Esophagus (tissue), 2 donors: ENCODE results near the gene SREK1. TPM values are rescaled to one million over a fixed set of nuclear protein-coding genes. Genes with fewer than 3 reads are reported as not detected.
"Not testable (repeated sequence)": the region's sequence is repeated elsewhere in the genome, so short reads cannot be mapped to it uniquely, and the experiment has no call there.

Experiments used
- H3K27ac ChIP-seq, 2 donors: one replicate each; pipeline ENCODE4 v1.5.1; 2013; ENCODE audit warnings: low read depth in 2 of 2, mild to moderate bottlenecking in 2 of 2, inconsistent platforms in 1 of 2, low read length in 1 of 2, moderate library complexity in 1 of 2
- H3K27me3 ChIP-seq, 2 donors: one replicate each; pipeline ENCODE4 v1.6.1; 2013; ENCODE audit warnings: low read length in 2 of 2, control low read depth in 1 of 2, mild to moderate bottlenecking in 1 of 2; ENCODE audit not compliant: insufficient read depth in 2 of 2, control insufficient read depth in 1 of 2
- H3K36me3 ChIP-seq, 2 donors: one replicate each; pipeline ENCODE4 v1.6.1; 2013; ENCODE audit warnings: low read length in 1 of 2; ENCODE audit not compliant: control insufficient read depth in 2 of 2, insufficient read depth in 2 of 2
- H3K4me1 ChIP-seq, 2 donors: one replicate each; pipeline ENCODE4 v1.6.1; 2013; ENCODE audit warnings: low read length in 1 of 2; ENCODE audit not compliant: control insufficient read depth in 2 of 2, insufficient read depth in 2 of 2
- H3K4me3 ChIP-seq, 2 donors: one replicate each; pipeline ENCODE4 v1.5.1; 2013; ENCODE audit warnings: low read length in 2 of 2, mild to moderate bottlenecking in 2 of 2, low read depth in 1 of 2, moderate library complexity in 1 of 2
- H3K9me3 ChIP-seq, 2 donors: one replicate each; pipeline ENCODE4 v1.6.1; 2013; ENCODE audit warnings: mild to moderate bottlenecking in 2 of 2, low read depth in 1 of 2, low read length in 1 of 2, moderate library complexity in 1 of 2; ENCODE audit not compliant: control insufficient read depth in 2 of 2, insufficient read depth in 1 of 2
- WGBS, 2 donors: extraction: QIAGEN DNeasy Blood & Tissue Kit; methylation state at CpG; one replicate each; pipeline ENCODE4 v1.1.7; 2013; 5-methylcytosine and 5-hydroxymethylcytosine counted together
- polyA plus RNA-seq, 2 donors: library from polyadenylated mRNA; stranded (reverse); fragments of 200-250 nt; gene quantifications; one replicate each; pipeline ENCODE4 v1.2.3, GENCODE V29; 2013
- donor health status: healthy with polysubstance abuse.
- donor health status: Bipolar disorder and iron deficiency.

The SREK1 gene
- polyA plus RNA-seq, 2 donors, result 17.6 to 41.8 TPM

DNA sequence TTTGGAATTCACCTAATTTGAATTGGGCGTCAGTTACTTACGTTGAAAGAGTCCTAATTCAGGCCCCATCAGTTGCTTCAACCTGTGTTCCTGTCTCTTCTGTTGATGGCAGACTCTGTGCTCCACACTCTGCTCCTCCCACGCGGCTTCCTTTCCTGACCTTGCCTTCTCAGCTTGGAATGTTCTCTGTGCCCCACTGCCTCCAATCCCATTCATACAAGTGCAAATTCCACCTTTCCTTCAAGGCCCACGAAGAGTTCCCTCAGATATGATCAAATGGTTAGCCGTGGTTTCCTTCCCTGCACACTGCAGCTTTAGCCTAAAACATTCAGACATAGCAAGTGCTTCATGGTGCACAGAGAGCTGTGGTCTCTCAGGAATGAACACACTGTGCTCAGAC lies 65.7 kb downstream of the SREK1 start:
- H3K36me3 ChIP-seq, result no peaks in the 10 kb centered on the region
- WGBS, 2 donors, result 72 to 73% methylated on average over 6 of the region's 6 CpGs
- no peak overlapping the region for H3K27ac ChIP-seq

DNA sequence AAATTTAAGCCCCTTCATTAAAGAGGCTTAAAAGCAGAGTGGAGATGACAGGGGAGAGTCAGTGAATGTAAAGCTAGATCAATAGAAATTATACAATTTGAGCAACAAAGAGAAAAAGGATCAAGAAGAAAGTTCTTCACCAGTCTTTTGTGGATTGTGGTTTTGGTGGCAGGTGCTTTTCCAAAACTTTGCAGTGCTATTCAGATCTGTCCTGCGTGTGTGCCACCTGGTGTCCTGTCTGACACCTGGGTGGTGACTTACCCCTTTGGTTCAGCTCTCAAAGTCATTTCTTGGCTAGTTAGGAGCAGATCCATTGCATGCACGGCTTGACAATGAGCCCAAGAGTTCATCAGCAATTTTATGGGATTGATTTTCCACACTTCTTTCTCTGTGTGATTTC lies 69.4 kb downstream of the SREK1 start:
- 71 to 85% methylated on average over 2 of the region's 2 CpGs for WGBS, 2 donors
- no peak overlapping the region for H3K4me3 ChIP-seq
- no peaks in the 10 kb centered on the region for H3K36me3 ChIP-seq
- H3K27me3 ChIP-seq, result no peaks in the 10 kb centered on the region
- no peak overlapping the region for H3K27ac ChIP-seq
- H3K4me1 ChIP-seq, result peaks cover 0 to 7% of the 10 kb centered on the region in 2 donors
- H3K9me3 ChIP-seq, result no peaks in the 10 kb centered on the region

More for the DNA sequence above, 65.7 kb downstream of the SREK1 start:
- Histone ChIP-seq H3K4me1 (peaks cover 0 to 12% of the 10 kb centered on the region in 2 donors), H3K27me3 (no peaks in the 10 kb centered on the region), H3K4me3 (no peak overlapping the region), H3K9me3 (no peaks in the 10 kb centered on the region)

DNA sequence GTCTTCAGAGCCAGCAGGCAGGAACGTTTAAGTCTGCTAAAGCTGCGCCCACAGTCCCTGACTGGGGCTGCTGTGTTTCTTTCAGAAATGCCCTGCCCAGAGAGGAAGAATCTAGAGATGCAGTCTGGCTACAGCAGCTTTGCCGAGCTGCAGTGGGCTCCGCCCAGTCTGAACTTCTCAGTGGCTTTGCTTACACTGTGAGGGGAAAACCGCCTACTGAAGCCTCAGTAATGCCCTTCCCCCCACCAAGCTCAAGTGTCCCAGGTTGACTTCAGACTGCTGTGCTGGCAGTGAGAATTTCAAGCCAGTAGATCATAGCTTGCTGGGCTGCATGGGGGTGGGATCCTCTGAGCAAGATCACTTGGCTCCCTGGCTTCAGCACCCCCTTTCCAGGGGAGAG lies 78.4 kb downstream of the SREK1 start:
- Histone ChIP-seq H3K27ac (peak overlapping the region in 1 of 2 donors; percentile 11), H3K9me3 (no peaks in the 10 kb centered on the region), H3K4me3 (no peak overlapping the region), H3K36me3 (no peaks in the 10 kb centered on the region), H3K27me3 (no peaks in the 10 kb centered on the region), H3K4me1 (peaks cover 0 to 5% of the 10 kb centered on the region in 2 donors)
- WGBS, 2 donors, result 65 to 73% methylated on average over 5 of the region's 5 CpGs

DNA sequence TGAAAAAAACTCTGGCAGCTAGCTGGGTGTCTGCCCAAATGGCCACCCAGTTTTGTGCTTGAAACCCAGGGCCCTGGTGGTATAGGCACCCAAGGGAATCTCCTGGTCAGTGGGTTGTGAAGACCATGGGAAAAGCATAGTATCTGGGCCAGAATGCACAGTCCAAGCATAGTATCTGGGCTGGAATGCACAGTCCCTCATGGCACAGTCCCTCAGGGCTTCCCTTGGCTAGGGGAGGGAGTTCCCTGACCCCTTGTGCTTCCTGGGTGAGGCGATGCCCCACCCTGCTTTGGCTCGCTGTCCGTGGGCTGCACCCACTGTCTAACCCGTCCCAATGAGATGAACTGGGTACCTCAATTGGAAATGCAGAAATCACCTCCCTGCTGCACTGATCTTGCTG lies 78.8 kb downstream of the SREK1 start:
- WGBS, 2 donors, result 60 to 82% methylated on average over 4 of the region's 4 CpGs
- H3K9me3 ChIP-seq, H3K36me3 ChIP-seq, H3K4me1 ChIP-seq, H3K27me3 ChIP-seq, H3K27ac ChIP-seq, H3K4me3 ChIP-seq: not testable (repeated sequence)

DNA sequence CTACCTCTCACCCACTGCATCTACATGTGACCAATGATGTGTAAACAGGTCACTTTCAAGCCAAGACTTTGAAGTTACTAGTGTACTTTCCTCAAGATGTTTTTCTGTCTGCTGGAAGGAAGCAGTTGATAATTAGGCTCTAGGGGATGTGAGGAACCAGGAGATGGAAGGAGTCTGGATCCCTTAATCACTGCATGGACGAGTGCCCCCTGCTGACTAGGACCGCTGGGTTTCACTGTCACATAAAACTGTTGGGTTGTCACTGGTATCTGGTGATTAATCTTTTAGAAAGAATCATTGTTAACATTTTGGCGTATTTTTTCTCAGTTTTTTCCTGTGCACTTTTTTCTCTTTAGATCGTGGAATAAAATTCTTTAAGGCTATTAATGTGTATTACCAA lies 79.5 kb downstream of the SREK1 start:
- Histone ChIP-seq H3K4me3 (no peak overlapping the region), H3K9me3 (no peaks in the 10 kb centered on the region), H3K4me1 (peaks cover 0 to 5% of the 10 kb centered on the region in 2 donors), H3K27ac (no peak overlapping the region), H3K36me3 (no peaks in the 10 kb centered on the region), H3K27me3 (no peaks in the 10 kb centered on the region)
- 61 to 65% methylated on average over 4 of the region's 4 CpGs for WGBS, 2 donors

DNA sequence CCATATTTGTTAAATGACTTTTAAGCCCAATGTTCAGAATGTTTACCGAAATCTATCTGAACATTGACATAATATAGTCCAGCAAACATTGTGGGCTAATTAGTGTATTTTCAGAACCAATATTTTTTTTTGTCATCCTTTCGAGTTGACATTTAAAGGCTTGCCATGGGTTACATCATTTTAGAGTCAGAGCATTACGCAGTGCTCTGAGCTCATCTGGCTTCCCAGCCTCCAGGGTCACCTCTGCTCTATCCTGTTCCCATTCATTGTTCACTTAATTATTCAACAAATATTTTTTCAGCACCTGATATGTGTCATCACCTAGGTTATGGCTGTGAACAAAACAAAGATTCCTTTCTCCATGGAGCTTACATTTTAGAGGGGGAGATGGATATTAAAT lies 80.2 kb downstream of the SREK1 start:
- no peak overlapping the region for H3K27ac ChIP-seq
- H3K27me3 ChIP-seq, result no peaks in the 10 kb centered on the region
- no peak overlapping the region for H3K4me3 ChIP-seq
- no peaks in the 10 kb centered on the region for H3K36me3 ChIP-seq
- peaks cover 0 to 5% of the 10 kb centered on the region in 2 donors for H3K4me1 ChIP-seq
- H3K9me3 ChIP-seq, result no peaks in the 10 kb centered on the region
- WGBS, 2 donors, result 83 to 87% methylated on average over 3 of the region's 3 CpGs

DNA sequence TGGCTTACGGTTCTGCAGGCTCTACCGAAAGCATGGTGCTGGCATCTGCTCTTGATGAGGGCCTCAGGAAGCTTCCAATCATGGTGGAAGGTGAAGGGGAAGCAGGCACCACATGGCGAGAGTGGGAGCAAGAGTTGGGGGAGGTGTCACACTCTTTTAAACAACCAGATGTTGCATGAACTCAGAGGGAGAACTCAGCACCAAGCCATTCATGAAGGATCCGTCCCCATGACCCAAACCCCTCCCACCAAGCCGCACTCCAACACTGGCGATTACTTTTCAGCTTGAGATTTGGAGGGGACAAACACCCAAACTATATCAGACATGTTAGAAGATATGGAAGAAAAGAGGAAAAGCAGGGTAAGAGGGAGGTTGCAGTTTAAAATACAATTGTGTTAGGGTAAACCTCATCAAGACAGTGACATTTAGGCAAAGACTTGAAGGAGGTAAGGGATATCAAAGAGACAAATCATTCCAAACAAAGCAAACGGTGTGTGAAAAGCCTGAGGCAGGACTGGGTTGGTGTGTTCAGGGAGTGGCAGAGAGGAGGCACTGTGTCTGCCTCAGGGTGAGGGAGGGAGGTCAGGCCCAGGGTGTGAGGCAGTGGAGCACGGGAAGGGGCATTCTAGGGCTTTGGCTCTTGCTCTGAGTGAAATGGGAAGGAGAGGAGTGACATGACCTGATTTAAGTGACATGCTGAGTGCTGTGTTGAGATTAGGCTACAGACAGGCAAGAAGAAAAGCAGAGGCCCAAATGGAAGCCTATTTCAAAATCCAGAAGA lies 80.9 kb downstream of the SREK1 start:
- Histone ChIP-seq H3K9me3 (no peaks in the 10 kb centered on the region), H3K4me1 (peaks cover 0 to 5% of the 10 kb centered on the region in 2 donors), H3K27me3 (no peaks in the 10 kb centered on the region), H3K36me3 (no peaks in the 10 kb centered on the region), H3K27ac (peak overlapping the region; percentile 23 to 78), H3K4me3 (no peak overlapping the region)
- 74 to 80% methylated on average over 8 of the region's 8 CpGs for WGBS, 2 donors

DNA sequence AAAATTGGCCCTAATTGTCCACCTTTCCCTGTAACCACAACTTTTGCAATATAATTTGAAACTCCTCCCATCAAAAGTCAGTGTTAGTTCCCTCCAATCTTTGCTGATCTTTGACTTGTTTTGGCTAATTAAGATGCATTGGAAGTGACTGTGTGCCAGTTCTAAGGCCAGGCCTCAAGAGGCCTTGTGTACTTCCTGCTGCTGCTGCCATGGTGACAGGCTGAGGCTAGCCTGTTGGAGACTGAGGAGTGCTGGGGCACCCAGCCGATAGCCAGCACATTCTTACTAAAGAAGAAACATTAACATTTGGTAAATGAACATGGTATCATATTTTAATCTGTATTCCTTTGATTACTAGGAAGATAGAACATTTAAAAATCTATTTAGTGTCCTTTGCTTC lies 86.5 kb downstream of the SREK1 start:
- Histone ChIP-seq H3K9me3 (no peaks in the 10 kb centered on the region), H3K36me3 (no peaks in the 10 kb centered on the region), H3K27ac (no peak overlapping the region), H3K27me3 (no peaks in the 10 kb centered on the region), H3K4me1 (peaks cover 0 to 5% of the 10 kb centered on the region in 2 donors), H3K4me3 (no peak overlapping the region)
- 59 to 77% methylated on average over 1 of the region's 1 CpG for WGBS, 2 donors

DNA sequence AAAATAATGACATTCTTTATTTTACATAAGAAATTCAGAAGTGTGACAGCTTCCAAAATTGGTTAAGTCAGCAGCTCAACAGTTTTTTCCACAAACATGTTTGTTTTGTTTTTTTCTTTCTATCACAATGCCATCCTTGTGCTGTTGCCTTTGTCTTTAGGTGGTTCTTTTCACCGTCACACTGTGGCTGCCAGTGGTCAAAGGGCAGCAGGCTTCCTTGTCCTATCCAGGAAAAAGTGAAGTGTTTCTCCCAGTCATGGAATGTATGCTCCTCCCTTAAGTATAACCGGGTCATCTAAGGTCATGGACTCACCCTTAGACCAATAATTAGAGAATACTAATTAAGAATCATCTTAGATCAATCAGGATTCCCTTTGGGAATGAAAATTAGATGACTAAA lies 87.4 kb downstream of the SREK1 start:
- Histone ChIP-seq H3K36me3 (no peaks in the 10 kb centered on the region), H3K4me1 (peaks cover 0 to 5% of the 10 kb centered on the region in 2 donors), H3K9me3 (no peaks in the 10 kb centered on the region), H3K4me3 (no peak overlapping the region), H3K27ac (no peak overlapping the region), H3K27me3 (no peaks in the 10 kb centered on the region)
- 55 to 76% methylated on average over 2 of the region's 2 CpGs for WGBS, 2 donors

DNA sequence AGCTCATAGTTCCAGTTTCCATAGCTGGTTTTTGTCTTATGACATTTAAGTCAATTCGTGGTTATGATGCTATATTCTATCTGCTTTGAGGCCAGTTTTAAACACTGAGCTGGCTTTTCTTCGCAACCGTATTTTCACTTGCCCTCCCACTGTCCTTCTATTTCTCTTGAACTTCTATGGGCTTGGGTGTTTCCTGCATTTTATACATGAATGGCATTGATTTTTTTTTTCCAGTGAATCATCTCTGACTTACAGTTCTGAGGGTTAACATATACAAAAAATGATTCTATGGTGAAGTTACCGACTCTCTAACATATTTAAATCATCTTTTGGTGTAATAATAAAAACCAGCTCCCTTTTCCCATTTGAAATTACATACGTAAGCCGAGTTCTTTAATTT lies 88.2 kb downstream of the SREK1 start:
- Histone ChIP-seq H3K27me3 (no peaks in the 10 kb centered on the region), H3K9me3 (no peaks in the 10 kb centered on the region), H3K4me3 (no peak overlapping the region), H3K27ac (peak overlapping the region in 1 of 2 donors; percentile 62), H3K4me1 (peaks cover 0 to 5% of the 10 kb centered on the region in 2 donors), H3K36me3 (no peaks in the 10 kb centered on the region)
- 60 to 74% methylated on average over 6 of the region's 6 CpGs for WGBS, 2 donors
